OCI-LY7 (cell line): ENCODE measurements around the gene ABI2. TPM values are rescaled to one million over a fixed set of nuclear protein-coding genes. Genes with fewer than 3 reads are reported as not detected.

Source experiments
- total RNA-seq, 2 experiments: library from RNA; depleted of rRNA in 1 of 2; stranded (reverse); fragments of >200 nt in 1 of 2; shearing (Covaris generic) in 1 of 2; gene quantifications; 2 replicates each; pipeline ENCODE4 v1.2.3, GENCODE V29; 2014 to 2022

ABI2 gene
- total RNA-seq, 2 experiments from 2014 or later, result 37.9 to 64.6 TPM

Other genes with a start within 250 kb of the ABI2 start
- gene CYP20A1, start 89.4 kb upstream of the ABI2 start, total RNA-seq (2014; rRNA removed; shearing (Covaris generic)), result 14.7 and 15.5 TPM in 2 replicates
- gene CYP20A1, start 89.4 kb upstream of the ABI2 start, total RNA-seq (2022), result 19.7 and 20.3 TPM in 2 replicates
- 4.0 and 4.5 TPM in 2 replicates for gene RAPH1, start 206.9 kb downstream of the ABI2 start, total RNA-seq (2014; rRNA removed; shearing (Covaris generic))
- 16.9 and 21.5 TPM in 2 replicates for gene RAPH1, start 206.9 kb downstream of the ABI2 start, total RNA-seq (2022)